ENCODE results near the gene CSKMT.
"Not testable (repeated sequence)": the region's sequence is repeated elsewhere in the genome, so short reads cannot be mapped to it uniquely, and the experiment has no call there.

Gene CSKMT

DNA sequence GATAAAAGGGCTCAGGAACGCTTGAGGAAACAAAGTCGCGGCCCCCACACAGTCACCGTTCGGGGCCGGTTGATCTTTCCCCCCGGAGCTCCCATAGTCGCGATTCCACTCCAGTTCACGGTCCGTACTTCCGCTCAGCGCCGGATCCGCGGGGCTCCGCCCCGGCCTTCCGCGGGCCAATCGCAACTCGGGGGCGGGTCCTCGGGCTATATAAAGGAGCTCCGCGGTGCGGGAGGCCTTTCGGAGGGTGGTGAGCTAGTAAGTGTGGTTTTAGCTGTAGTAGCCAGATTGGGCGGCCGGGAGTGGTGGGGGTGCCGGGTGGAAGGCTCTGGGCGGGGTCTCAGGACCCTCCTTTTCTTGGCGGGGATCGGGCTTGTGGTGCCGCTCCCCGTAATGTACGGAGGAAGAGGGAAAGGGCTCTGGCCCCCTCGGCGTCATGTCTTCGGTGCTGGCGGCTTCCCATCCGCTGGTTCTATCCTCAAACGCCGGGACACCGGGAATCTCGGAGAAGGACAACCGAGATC, at the start of gene CSKMT, which contains the start of gene C11orf98:
TSS of gene CSKMT (plus strand) at position 238 of the 524 bp plus-strand sequence. CDS start 568 bp downstream, outside the sequence.
TSS of gene C11orf98 (minus strand) at position 136 of the 524 bp plus-strand sequence. CDS start at position 95, 41 bp downstream.
- peak; percentile 93 for DNase-seq (ENCODE audit: low spot score)

DNA sequence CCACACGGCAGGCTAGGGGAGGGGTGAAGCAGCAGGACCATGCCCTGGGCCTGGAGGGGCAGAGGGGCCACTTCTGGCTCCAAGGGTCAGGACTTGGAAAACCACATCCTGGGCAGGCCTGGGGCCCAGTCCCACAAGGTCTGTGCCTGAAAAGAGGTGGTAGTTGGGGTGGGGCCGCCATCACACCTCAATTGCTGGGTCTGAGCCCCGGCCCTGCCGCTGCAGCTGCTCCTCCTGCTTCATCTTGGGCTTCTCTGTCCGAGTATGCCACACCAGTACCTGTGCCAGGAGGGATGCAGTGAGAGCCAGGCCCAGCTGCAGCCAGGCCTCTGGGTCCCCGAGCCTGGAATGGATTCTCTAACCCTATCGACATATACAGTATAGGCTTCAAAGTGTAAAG, 49.6 kb upstream of the CSKMT start:
- DNase-seq (ENCODE audit: low spot score): no peak

DNA sequence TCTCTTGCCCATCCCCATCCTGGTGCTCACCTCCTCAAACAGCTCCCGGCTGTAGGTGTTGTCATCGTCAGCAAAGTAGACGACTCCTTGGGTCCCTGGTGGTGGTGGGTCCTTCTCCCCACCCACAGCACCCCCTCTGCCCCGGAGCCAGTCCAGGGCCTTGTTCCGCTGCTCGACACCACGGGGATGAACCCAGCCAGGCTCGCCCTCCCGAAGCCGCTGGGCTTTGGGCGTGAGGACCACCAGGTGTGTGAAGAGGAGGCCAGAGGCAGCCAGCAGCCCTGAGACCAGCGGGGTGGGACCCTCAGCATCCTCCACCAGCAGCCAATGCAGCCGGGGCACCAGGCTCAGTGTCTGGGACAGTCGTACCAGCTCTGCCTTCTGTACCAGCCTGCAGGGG, 48.2 kb upstream of the CSKMT start:
- not testable (repeated sequence) for DNase-seq (ENCODE audit: low spot score)

DNA sequence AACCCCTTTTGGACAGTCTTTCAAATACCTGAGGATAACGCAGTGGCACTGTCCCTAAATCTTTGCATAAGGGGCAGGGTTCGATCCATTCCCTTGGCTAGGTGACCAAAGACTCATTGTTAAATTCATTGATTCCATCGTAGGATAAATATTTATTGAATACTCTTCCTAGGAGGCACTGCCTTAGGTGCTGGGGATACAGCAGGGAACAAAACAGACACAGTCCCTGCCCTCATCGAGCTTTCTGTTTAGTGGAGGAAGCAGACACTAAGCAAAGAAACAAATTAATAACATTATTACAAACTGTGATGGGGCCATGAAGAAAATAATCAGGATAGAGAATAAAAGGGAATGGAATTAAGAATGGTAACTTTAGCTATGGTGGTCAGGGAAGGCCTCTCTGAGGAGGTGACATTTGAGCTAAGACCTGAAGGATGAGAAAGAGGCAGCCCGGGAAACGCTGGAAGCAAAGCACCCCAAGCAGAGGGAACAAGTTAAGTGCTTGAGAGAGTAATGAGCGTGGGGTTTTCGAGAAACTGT, 44.0 kb upstream of the CSKMT start:
- no peak for DNase-seq (ENCODE audit: low spot score)

- peak; percentile 98 for DNase-seq (ENCODE audit: low spot score)
Measured at GRCh38 chr11:62621567-62622470, 43.3 kb upstream of the CSKMT start, which contains the start of gene B3GAT3. TSS of gene B3GAT3 (minus strand) at chr11:62621986. CDS start at chr11:62621947, 39 bp downstream.

- no peak for DNase-seq (ENCODE audit: low spot score)
Measured at GRCh38 chr11:62622476-62623089, 42.5 kb upstream of the CSKMT start.

- DNase-seq (ENCODE audit: low spot score): no peak
Measured at GRCh38 chr11:62627713-62628112, 37.4 kb upstream of the CSKMT start.

GRCh38 chr11:62632492-62632891, 32.6 kb upstream of the CSKMT start:
- DNase-seq (ENCODE audit: low spot score): no peak

GRCh38 chr11:62644220-62644619, 20.9 kb upstream of the CSKMT start:
- DNase-seq (ENCODE audit: low spot score): no peak

DNA sequence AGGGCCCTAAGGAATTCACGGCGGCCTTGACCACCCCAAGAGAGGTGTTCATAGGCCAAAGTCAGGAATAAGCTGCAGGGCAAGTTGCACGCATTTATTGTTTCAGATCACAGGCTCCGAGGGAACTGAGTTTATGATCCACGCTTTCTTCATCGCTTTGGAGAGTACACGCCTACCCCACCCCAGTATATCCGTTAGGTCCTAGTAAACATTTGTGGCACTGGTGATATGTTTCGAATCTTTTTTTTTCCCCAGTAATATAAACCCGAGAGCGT, 19.5 kb upstream of the CSKMT start:
- DNase-seq (ENCODE audit: low spot score): no peak

DNA sequence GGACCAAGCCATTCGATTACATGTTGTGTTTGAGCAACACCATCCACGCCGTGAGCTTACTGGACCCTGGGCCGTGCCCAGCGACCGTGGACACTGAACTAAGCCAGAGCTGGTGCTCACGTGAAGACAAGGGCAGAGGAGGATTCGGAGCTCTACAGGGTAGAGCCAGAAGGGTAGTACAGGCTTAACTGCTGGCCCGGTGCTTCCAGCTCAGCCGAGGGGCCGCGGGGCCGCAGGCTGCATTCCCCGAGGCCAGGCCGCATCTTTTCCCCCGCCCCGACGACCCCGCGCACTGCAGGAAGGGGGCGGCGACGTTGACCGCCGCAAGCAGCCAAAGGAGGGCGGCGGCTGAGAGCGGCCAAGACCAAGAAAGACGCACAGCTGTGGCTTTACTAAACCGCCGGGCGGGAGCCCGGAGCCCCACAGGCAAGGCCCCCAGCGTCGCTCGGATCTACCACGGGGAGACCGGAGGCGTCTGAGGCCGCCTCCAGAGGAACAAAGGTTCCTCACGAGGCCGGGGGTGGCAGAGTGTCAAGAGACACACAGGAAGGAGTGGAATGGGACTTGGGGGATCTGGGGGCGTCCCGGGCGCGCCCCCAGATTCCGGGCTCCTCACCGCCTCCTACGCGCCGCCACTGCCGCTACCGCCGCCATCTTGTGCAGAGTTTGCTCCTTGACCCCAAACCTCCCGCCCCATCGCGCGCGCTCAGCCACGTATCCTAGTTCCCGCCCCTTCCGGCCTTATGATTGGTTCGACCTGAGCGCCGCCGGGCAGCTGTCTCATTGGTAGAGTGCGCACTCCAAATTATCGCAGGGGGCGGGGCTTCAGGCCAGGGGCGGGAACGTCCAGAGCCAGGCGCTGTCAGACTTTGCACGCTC, 18.9 kb upstream of the CSKMT start, which contains the start of gene GANAB:
TSS of gene GANAB (minus strand) at position 668 of the 879 bp plus-strand sequence. CDS start at position 654, 14 bp downstream.
- peak; percentile 98 for DNase-seq (ENCODE audit: low spot score)

GRCh38 chr11:62646825-62647608, 18.1 kb upstream of the CSKMT start:
- no peak for DNase-seq (ENCODE audit: low spot score)

GRCh38 chr11:62647609-62648005, 17.5 kb upstream of the CSKMT start:
- DNase-seq (ENCODE audit: low spot score): no peak

DNA sequence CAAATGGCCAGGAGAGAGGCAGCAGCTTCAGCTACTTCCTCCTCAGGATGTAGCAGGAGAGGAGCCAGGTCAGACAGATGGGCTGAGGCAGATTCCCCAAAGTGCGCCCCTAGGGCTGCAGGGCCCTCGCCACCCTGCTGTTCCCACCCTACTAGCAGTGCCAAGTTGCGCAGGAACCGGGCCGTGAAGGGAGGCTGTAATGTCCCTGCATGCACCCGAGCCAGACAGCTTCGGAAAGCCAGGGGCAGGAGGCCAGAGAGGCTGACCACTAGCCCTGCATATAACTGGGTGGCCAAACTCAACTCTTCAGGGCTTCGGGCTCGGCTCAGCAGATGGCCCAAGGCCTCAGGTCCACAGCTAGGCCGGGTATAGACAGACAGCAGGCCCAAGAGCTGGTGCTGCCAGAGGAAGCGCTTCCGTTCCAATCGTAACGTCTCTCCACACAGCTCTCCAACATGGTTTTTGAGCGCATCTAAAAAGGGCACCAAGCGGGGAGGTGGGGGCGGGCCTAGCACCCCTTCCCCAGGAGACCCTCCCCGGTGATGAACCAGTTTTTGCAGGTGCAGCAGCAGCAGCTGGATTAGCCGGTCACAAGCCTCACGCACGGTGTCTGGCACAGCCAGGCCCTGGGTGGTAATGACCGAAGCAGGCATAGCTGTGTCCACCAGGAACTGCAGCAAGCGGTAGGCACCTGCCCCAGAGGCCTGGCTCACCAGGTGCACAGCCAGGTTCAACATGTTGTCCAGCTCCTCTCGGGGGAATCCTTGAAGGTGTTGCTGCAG, 16.7 kb upstream of the CSKMT start:
- no peak for DNase-seq (ENCODE audit: low spot score)

- DNase-seq (ENCODE audit: low spot score): no peak
Measured at GRCh38 chr11:62648967-62649364, 16.1 kb upstream of the CSKMT start.

DNA sequence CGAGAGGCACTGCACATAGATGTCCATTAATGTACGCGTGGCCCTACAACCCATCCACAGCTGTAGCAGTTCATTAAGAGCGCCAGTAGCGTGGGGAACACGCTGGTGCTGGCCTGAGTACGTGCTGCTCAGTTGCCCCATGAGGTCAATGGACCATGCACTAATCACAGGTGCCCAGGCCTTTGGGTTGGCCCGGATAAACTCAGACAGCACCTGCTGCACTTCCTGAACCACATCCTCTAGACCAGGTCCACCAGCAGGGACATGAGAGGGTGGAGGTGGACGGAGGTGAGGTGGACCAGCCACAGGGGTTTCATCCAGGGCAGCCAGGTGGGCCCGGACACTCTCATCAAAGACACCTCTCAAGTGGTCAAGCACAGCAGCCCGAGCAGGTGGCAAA, 15.6 kb upstream of the CSKMT start:
- no peak for DNase-seq (ENCODE audit: low spot score)

DNA sequence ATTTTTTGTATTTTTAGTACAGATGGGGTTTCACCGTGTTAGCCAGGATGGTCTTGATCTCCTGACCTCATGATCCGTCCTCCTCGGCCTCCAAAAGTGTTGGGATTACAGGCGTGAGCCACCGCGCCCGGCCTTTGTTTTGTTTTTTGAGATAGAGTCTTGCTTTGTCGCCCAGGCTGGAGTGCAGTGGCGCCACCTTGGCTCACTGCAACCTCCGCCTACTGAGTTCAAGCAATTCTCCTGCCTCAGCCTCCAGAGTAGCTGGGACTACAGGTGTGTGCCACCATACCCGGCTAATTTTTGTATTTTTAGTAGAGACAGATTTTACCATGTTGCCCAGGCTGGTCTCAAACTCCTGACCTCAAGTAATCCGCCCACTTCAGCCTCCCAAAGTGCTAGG, 14.8 kb upstream of the CSKMT start:
- not testable (repeated sequence) for DNase-seq (ENCODE audit: low spot score)

GRCh38 chr11:62652161-62653006, 12.7 kb upstream of the CSKMT start:
- DNase-seq (ENCODE audit: low spot score): no peak

GRCh38 chr11:62654297-62654696, 10.8 kb upstream of the CSKMT start:
- no peak for DNase-seq (ENCODE audit: low spot score)
